Measurements from ENCODE around the gene THBD.

GRCh38 chr20:23062632-23063031 is 13.2 kb upstream of the THBD start:
- TF ChIP-seq, protein P1, sequence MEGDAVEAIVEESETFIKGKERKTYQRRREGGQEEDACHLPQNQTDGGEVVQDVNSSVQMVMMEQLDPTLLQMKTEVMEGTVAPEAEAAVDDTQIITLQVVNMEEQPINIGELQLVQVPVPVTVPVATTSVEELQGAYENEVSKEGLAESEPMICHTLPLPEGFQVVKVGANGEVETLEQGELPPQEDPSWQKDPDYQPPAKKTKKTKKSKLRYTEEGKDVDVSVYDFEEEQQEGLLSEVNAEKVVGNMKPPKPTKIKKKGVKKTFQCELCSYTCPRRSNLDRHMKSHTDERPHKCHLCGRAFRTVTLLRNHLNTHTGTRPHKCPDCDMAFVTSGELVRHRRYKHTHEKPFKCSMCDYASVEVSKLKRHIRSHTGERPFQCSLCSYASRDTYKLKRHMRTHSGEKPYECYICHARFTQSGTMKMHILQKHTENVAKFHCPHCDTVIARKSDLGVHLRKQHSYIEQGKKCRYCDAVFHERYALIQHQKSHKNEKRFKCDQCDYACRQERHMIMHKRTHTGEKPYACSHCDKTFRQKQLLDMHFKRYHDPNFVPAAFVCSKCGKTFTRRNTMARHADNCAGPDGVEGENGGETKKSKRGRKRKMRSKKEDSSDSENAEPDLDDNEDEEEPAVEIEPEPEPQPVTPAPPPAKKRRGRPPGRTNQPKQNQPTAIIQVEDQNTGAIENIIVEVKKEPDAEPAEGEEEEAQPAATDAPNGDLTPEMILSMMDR (IDR thresholded peaks at IDR 0.05; ENCODE audit: low read depth, low read length): no peak
- TF ChIP-seq POLR2A (IDR thresholded peaks at IDR 0.05; ENCODE audit: extremely low read depth, insufficient read length) (no peak), MYC (IDR thresholded peaks at IDR 0.05; ENCODE audit: low read depth, low read length) (no peak)
- TF ChIP-seq, protein P2, sequence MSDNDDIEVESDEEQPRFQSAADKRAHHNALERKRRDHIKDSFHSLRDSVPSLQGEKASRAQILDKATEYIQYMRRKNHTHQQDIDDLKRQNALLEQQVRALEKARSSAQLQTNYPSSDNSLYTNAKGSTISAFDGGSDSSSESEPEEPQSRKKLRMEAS (IDR thresholded peaks at IDR 0.05; ENCODE audit: low read depth, low read length): no peak

Data from NB4 (cell line).